DMS 273 (cell line): ENCODE measurements around the gene SEC23A.
"Not testable (repeated sequence)": the region's sequence is repeated elsewhere in the genome, so short reads cannot be mapped to it uniquely, and the experiment has no call there.

ENCODE experiments used
- DNase-seq: peaks from one replicate; lab custom pipeline; 2025; ENCODE audit not compliant: unreplicated experiment; lab: John Stamatoyannopoulos, UW

Gene SEC23A

GRCh38 chr14:39033371-39033770 is 69.7 kb downstream of the SEC23A start:
- DNase-seq, result no peak

- DNase-seq, result no peak
These were observed 72.8 kb downstream of the SEC23A start for GRCh38 chr14:39030209-39030608.

- DNase-seq, result no peak
These were observed 73.2 kb downstream of the SEC23A start for GRCh38 chr14:39029789-39030188.

GRCh38 chr14:39028620-39029019 is 74.4 kb downstream of the SEC23A start:
- DNase-seq, result no peak

DNA sequence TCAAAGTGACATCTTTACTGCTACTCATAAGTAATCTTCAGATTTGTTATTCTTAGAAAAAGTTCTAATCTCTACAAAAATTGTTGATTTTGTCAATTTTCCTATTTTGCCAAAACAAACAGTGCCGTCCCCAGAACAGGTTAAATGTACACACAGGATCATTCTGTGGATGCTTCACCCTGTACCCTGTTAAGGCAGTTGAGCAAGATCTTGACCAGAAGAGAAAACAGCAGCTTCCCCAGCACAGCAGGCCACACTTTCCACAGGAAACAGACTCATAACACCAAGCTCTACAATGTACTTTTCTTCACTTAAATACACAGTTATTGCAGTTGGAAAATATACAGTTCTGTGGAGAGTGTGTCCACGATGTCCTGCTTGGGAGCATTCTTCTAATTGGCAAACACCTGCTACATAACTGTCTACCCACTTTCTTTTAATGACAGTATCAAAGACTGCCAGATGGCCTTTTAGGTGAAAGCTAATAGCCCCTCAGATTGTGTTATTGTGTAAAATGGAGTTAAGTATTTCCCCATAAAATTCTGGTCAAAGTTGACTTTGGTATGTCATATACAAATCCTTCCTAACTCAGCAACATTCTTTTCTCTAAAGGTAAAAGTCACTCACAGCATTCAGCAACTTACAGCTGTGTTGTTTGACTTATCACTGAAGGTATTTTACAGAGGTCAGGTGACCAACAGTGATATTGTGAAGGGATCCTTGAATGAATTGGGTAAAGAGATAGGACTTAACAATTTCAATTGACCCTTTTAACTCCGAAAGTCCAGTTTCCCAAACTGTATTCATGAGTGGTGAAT is 77.0 kb downstream of the SEC23A start:
- peak; percentile 86 for DNase-seq

DNA sequence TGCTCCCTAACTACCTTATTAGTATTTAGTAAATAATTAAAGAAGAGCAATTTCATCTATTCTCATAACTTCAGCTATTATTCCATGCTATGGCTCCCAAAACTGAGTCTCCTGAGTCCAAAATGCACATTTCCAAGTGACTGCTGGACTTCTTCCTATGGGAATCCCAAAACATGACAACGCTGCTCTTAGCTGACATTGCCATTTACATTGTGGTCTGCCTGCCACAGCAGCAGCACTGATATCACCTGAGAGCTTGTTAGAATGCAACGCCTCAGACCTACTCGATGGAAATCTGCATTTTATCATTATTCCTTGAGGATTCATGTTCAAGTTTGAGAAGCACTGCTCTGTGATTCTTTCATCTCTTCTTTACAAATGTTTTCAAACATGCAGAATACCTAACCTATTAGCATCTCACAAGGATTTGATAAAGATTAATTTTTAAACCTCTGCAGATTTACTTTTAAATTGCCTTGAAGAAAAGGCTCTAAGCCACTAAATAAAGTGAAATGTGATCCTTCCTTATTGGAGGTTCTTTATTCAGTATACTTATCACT is 77.7 kb downstream of the SEC23A start:
- DNase-seq, result peak; percentile 20

- DNase-seq, result peak; percentile 94
These were observed 78.8 kb downstream of the SEC23A start for GRCh38 chr14:39023939-39024871.

DNA sequence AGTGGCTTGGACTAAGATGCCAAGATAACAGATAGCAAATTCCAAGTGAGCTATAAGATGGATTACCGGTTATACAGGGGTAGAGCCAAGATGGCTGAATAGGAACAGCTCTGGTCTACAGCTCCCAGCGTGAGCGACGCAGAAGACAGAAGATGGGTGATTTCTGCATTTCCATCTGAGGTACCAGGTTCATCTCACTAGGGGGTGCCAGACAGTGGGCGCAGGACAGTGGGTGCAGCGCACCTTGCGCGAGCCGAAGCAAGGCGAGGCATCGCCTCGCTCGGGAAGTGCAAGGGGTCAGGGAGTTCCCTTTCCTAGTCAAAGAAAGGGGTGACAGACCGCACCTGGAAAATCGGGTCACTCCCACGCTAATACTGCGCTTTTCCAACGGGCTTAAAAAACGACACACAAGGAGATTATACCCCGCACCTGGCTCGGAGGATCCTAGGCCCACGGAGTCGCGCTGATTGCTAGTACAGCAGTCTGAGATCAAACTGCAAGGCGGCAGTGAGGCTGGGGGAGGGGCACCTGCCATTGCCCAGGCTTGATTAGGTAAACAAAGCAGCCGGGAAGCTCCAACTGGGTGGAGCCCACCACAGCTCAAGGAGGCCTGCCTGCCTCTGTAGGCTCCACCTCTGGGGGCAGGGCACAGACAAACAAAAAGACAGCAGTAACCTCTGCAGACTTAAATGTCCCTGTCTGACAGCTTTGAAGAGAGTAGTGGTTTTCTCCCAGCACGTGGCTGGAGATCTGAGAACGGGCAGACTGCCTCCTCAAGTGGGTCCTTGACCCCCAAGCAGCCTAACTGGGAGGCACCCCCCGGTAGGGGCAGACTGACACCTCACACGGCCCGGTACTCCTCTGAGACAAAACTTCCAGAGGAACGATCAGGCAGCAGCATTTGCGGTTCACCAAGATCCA is 85.7 kb downstream of the SEC23A start:
- not testable (repeated sequence) for DNase-seq

- no peak for DNase-seq
These were observed 86.3 kb downstream of the SEC23A start for GRCh38 chr14:39016733-39017095.

DNA sequence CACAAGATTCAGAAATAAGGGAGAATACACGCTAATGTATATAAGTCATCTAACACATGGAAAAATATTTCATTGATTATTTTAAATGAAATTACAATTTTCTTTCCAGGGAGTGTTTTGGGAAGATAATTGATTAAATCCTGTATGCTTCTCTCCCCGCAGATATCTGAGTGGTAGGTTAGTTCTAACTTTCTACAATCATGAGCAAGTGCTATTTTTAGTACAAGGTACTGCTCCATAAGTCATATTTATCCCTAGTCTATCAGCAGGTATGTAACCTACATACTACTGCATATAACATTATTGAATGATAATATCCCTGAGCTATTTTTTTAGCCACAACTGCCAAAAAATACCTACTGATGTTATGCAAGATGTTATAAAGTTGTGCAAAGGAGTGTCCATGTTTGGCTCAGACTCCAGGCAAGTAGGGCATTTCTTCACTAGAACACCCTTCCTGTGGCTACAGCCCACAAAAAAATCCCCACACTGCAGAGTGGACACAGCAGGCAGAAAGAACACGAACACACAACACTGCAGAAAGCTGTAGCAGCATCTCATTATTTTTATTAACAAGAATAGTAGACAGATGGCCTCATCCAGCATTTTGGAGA is 87.0 kb downstream of the SEC23A start:
- peak; percentile 26 for DNase-seq

DNA sequence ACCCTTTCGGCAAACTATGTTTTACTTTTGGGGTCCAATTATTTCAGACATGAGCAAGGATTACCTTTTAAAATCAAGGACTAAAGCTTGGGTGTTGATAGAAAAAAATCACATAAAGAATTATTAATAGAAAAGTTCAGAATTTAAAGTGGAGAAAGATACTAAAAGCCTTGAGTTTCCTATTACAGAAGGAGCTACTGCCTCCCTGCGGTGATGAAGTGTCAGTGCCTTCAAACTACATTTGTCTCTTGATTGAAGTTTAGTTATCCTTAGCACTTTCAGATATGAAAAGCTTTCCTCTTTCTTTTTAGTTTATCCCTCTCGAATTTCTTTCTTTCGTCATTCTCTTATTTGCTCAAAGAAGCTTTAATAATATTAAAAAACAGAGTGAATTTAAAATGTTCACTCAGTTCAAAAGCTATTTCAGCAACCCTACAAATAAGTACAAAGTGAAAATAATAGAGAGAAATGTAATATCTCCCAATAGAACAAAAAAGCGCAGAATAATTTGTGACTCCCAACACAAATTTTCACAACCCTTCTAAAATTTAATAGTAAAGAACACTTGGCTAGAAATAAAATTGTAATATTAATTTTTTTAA is 87.6 kb downstream of the SEC23A start:
- DNase-seq, result peak; percentile 76

- no peak for DNase-seq
These were observed 88.6 kb downstream of the SEC23A start for GRCh38 chr14:39014460-39014859.

GRCh38 chr14:39008965-39009364 is 94.1 kb downstream of the SEC23A start:
- DNase-seq, result not testable (repeated sequence)

- DNase-seq, result no peak
These were observed 96.2 kb downstream of the SEC23A start for GRCh38 chr14:39006721-39007410.

GRCh38 chr14:39005044-39005880 is 97.8 kb downstream of the SEC23A start:
- DNase-seq, result no peak

- no peak for DNase-seq
These were observed 103.1 kb downstream of the SEC23A start for GRCh38 chr14:38999949-39000348.

DNA sequence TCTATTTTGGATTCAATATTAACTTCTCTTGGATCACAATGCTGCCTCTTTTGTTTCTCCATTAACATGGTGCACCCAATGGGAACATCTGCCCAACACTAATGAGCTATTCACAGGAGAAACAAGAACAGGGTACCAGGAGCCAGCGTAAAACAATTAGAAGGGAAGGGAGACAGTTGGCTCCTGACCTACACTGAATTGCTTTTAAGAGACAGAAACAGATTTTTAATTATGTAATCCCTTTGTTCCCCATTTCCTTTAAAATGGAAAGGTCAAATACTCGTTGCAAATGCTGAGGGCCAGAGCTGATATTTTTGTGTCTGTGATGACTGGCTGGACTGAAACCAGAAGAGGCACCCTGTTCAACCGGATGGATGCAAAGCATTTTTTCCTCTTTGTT is 108.3 kb downstream of the SEC23A start:
- peak; percentile 20 for DNase-seq

- DNase-seq, result no peak
These were observed 109.1 kb downstream of the SEC23A start for GRCh38 chr14:38993981-38994380.
